ENCODE results near the gene DLGAP1.

Gene DLGAP1

GRCh38 chr18:4416976-4417375 is 38.1 kb downstream of the DLGAP1 start:
- DNase-seq (ENCODE audit: low spot score): no peak
- H3K27ac Mint-ChIP-seq: no peak overlapping the region
- no peaks in the 10 kb centered on the region for H3K36me3 Mint-ChIP-seq (ENCODE audit: low read depth)
- no peak overlapping the region for H3K4me3 Mint-ChIP-seq
- H3K4me1 Mint-ChIP-seq (ENCODE audit: low read depth): no peaks in the 10 kb centered on the region
- H3K9me3 Mint-ChIP-seq: peaks cover 12% of the 10 kb centered on the region
- H3K27me3 Mint-ChIP-seq (ENCODE audit: low read depth): no peaks in the 10 kb centered on the region

GRCh38 chr18:4412286-4412685 is 42.8 kb downstream of the DLGAP1 start:
- DNase-seq (ENCODE audit: low spot score): no peak
- H3K36me3 Mint-ChIP-seq (ENCODE audit: low read depth): no peaks in the 10 kb centered on the region
- no peak overlapping the region for H3K27ac Mint-ChIP-seq
- H3K4me1 Mint-ChIP-seq (ENCODE audit: low read depth): no peaks in the 10 kb centered on the region
- peaks cover 9% of the 10 kb centered on the region for H3K9me3 Mint-ChIP-seq
- H3K4me3 Mint-ChIP-seq: no peak overlapping the region
- H3K27me3 Mint-ChIP-seq (ENCODE audit: low read depth): no peaks in the 10 kb centered on the region

- Mint-ChIP-seq H3K4me3 (no peak overlapping the region), H3K27me3 (ENCODE audit: low read depth) (no peaks in the 10 kb centered on the region)
Measured at GRCh38 chr18:4406856-4407255, 48.3 kb downstream of the DLGAP1 start.

GRCh38 chr18:4405965-4406364 is 49.1 kb downstream of the DLGAP1 start:
- no peak for DNase-seq (ENCODE audit: low spot score)
- Mint-ChIP-seq H3K27ac (no peak overlapping the region), H3K36me3 (ENCODE audit: low read depth) (no peaks in the 10 kb centered on the region), H3K27me3 (ENCODE audit: low read depth) (no peaks in the 10 kb centered on the region), H3K4me1 (ENCODE audit: low read depth) (no peaks in the 10 kb centered on the region), H3K4me3 (no peak overlapping the region), H3K9me3 (peaks cover 13% of the 10 kb centered on the region)

More at GRCh38 chr18:4406856-4407255, 48.3 kb downstream of the DLGAP1 start:
- Mint-ChIP-seq H3K9me3 (peaks cover 16% of the 10 kb centered on the region), H3K4me1 (ENCODE audit: low read depth) (no peaks in the 10 kb centered on the region), H3K27ac (no peak overlapping the region), H3K36me3 (ENCODE audit: low read depth) (no peaks in the 10 kb centered on the region)
- DNase-seq (ENCODE audit: low spot score): no peak

GRCh38 chr18:4403836-4404235 is 51.3 kb downstream of the DLGAP1 start:
- Mint-ChIP-seq H3K36me3 (ENCODE audit: low read depth) (no peaks in the 10 kb centered on the region), H3K27me3 (ENCODE audit: low read depth) (no peaks in the 10 kb centered on the region), H3K4me3 (no peak overlapping the region), H3K4me1 (ENCODE audit: low read depth) (no peaks in the 10 kb centered on the region), H3K27ac (no peak overlapping the region), H3K9me3 (peaks cover 13% of the 10 kb centered on the region)
- no peak for DNase-seq (ENCODE audit: low spot score)

- Mint-ChIP-seq H3K36me3 (ENCODE audit: low read depth) (no peaks in the 10 kb centered on the region), H3K27ac (no peak overlapping the region), H3K4me3 (no peak overlapping the region), H3K9me3 (peaks cover 10% of the 10 kb centered on the region), H3K27me3 (ENCODE audit: low read depth) (no peaks in the 10 kb centered on the region), H3K4me1 (ENCODE audit: low read depth) (no peaks in the 10 kb centered on the region)
- DNase-seq (ENCODE audit: low spot score): no peak
Measured at GRCh38 chr18:4400911-4401310, 54.2 kb downstream of the DLGAP1 start.

- Mint-ChIP-seq H3K4me3 (no peak overlapping the region), H3K36me3 (ENCODE audit: low read depth) (no peaks in the 10 kb centered on the region), H3K9me3 (peaks cover 5% of the 10 kb centered on the region), H3K27me3 (ENCODE audit: low read depth) (no peaks in the 10 kb centered on the region), H3K27ac (no peak overlapping the region), H3K4me1 (ENCODE audit: low read depth) (no peaks in the 10 kb centered on the region)
- DNase-seq (ENCODE audit: low spot score): no peak
Measured at GRCh38 chr18:4399929-4400328, 55.2 kb downstream of the DLGAP1 start.

- H3K27me3 Mint-ChIP-seq (ENCODE audit: low read depth): no peaks in the 10 kb centered on the region
- H3K36me3 Mint-ChIP-seq (ENCODE audit: low read depth): no peaks in the 10 kb centered on the region
- DNase-seq (ENCODE audit: low spot score): no peak
- no peaks in the 10 kb centered on the region for H3K4me1 Mint-ChIP-seq (ENCODE audit: low read depth)
- H3K9me3 Mint-ChIP-seq: peaks cover 23% of the 10 kb centered on the region
- no peak overlapping the region for H3K27ac Mint-ChIP-seq
- no peak overlapping the region for H3K4me3 Mint-ChIP-seq
Measured at GRCh38 chr18:4394700-4395099, 60.4 kb downstream of the DLGAP1 start.

GRCh38 chr18:4391859-4392258 is 63.2 kb downstream of the DLGAP1 start:
- Mint-ChIP-seq H3K36me3 (ENCODE audit: low read depth) (no peaks in the 10 kb centered on the region), H3K27ac (no peak overlapping the region), H3K27me3 (ENCODE audit: low read depth) (no peaks in the 10 kb centered on the region), H3K9me3 (peaks cover 35% of the 10 kb centered on the region), H3K4me3 (no peak overlapping the region), H3K4me1 (ENCODE audit: low read depth) (no peaks in the 10 kb centered on the region)
- DNase-seq (ENCODE audit: low spot score): no peak

GRCh38 chr18:4385876-4386275 is 69.2 kb downstream of the DLGAP1 start:
- Mint-ChIP-seq H3K4me3 (no peak overlapping the region), H3K36me3 (ENCODE audit: low read depth) (no peaks in the 10 kb centered on the region), H3K4me1 (ENCODE audit: low read depth) (no peaks in the 10 kb centered on the region), H3K9me3 (peaks cover 30% of the 10 kb centered on the region), H3K27me3 (ENCODE audit: low read depth) (no peaks in the 10 kb centered on the region), H3K27ac (no peak overlapping the region)
- DNase-seq (ENCODE audit: low spot score): no peak

- H3K4me1 Mint-ChIP-seq (ENCODE audit: low read depth): no peaks in the 10 kb centered on the region
- peaks cover 23% of the 10 kb centered on the region for H3K9me3 Mint-ChIP-seq
- no peaks in the 10 kb centered on the region for H3K36me3 Mint-ChIP-seq (ENCODE audit: low read depth)
- H3K27me3 Mint-ChIP-seq (ENCODE audit: low read depth): no peaks in the 10 kb centered on the region
- H3K4me3 Mint-ChIP-seq: no peak overlapping the region
- H3K27ac Mint-ChIP-seq: no peak overlapping the region
- DNase-seq (ENCODE audit: low spot score): no peak
Measured at GRCh38 chr18:4384932-4385331, 70.2 kb downstream of the DLGAP1 start.

- Mint-ChIP-seq H3K9me3 (peaks cover 5% of the 10 kb centered on the region), H3K27me3 (ENCODE audit: low read depth) (no peaks in the 10 kb centered on the region), H3K4me1 (ENCODE audit: low read depth) (no peaks in the 10 kb centered on the region), H3K36me3 (ENCODE audit: low read depth) (no peaks in the 10 kb centered on the region), H3K4me3 (no peak overlapping the region), H3K27ac (no peak overlapping the region)
- DNase-seq (ENCODE audit: low spot score): no peak
Measured at GRCh38 chr18:4374564-4374963, 80.5 kb downstream of the DLGAP1 start.

GRCh38 chr18:4369705-4370104 is 85.4 kb downstream of the DLGAP1 start:
- Mint-ChIP-seq H3K36me3 (ENCODE audit: low read depth) (no peaks in the 10 kb centered on the region), H3K4me1 (ENCODE audit: low read depth) (no peaks in the 10 kb centered on the region), H3K27ac (no peak overlapping the region), H3K27me3 (ENCODE audit: low read depth) (no peaks in the 10 kb centered on the region), H3K4me3 (no peak overlapping the region), H3K9me3 (peaks cover 13% of the 10 kb centered on the region)
- DNase-seq (ENCODE audit: low spot score): no peak

- H3K27me3 Mint-ChIP-seq (ENCODE audit: low read depth): no peaks in the 10 kb centered on the region
- H3K9me3 Mint-ChIP-seq: peaks cover 63% of the 10 kb centered on the region
- DNase-seq (ENCODE audit: low spot score): no peak
- H3K4me3 Mint-ChIP-seq: no peak overlapping the region
- no peaks in the 10 kb centered on the region for H3K4me1 Mint-ChIP-seq (ENCODE audit: low read depth)
- no peak overlapping the region for H3K27ac Mint-ChIP-seq
- no peaks in the 10 kb centered on the region for H3K36me3 Mint-ChIP-seq (ENCODE audit: low read depth)
Measured at GRCh38 chr18:4360221-4360715, 94.8 kb downstream of the DLGAP1 start.

GRCh38 chr18:4358618-4359017 is 96.5 kb downstream of the DLGAP1 start:
- Mint-ChIP-seq H3K4me3 (no peak overlapping the region), H3K4me1 (ENCODE audit: low read depth) (no peaks in the 10 kb centered on the region), H3K36me3 (ENCODE audit: low read depth) (no peaks in the 10 kb centered on the region), H3K9me3 (peaks cover 57% of the 10 kb centered on the region), H3K27me3 (ENCODE audit: low read depth) (no peaks in the 10 kb centered on the region), H3K27ac (no peak overlapping the region)
- no peak for DNase-seq (ENCODE audit: low spot score)
